PC-9 (cell line): ENCODE measurements around the gene FOXM1. TPM values are rescaled to one million over a fixed set of nuclear protein-coding genes. Genes with fewer than 3 reads are reported as not detected.

Experiments used
- BruUV-seq: library from RNA; stranded (reverse); fragments of 400-500 nt; replicated peaks from 2 replicates; lab custom pipeline; 2021; lab: Mats Ljungman, UMichigan
- CTCF ChIA-PET: fragments of 300-600 bp; sonication (Branson Sonifier 250); formaldehyde crosslinking; loops from one replicate; lab custom pipeline; 2022; ENCODE audit warnings: antibody characterized with exemption; lab: Charles Lee
- POLR2A ChIA-PET: fragments of 300-600 bp; sonication (Branson Sonifier 250); formaldehyde crosslinking; loops from one replicate; lab custom pipeline; 2022; ENCODE audit warnings: antibody characterized with exemption; ENCODE audit not compliant: unreplicated experiment; lab: Charles Lee
- DNase-seq, 2 experiments: peaks; one replicate each; pipeline versions ENCODE4 v3.0.0 to v3.0.0-alpha.2; 2015 to 2022; ENCODE audit warnings: mixed read lengths in 1 of 2
- H2AFZ ChIP-seq: fragments of 200-600 bp; sonication (generic); 2 replicates; pipeline ENCODE4 v1.8.1; 2017; ENCODE audit warnings: antibody characterized with exemption
- H3F3A ChIP-seq: fragments of 200-600 bp; sonication (generic); 2 replicates; pipeline ENCODE4 v1.8.1; 2017; ENCODE audit warnings: antibody characterized with exemption, mild to moderate bottlenecking, low read depth; ENCODE audit not compliant: insufficient read depth
- H3K27ac ChIP-seq: fragments of 200-600 bp; sonication (generic); 2 replicates; pipeline ENCODE4 v1.6.1; 2016; ENCODE audit warnings: mixed run types
- H3K27me3 ChIP-seq: fragments of 200-600 bp; sonication (generic); 2 replicates; pipeline ENCODE4 v1.6.1; 2016; ENCODE audit warnings: low read depth, mixed run types; ENCODE audit not compliant: insufficient read depth
- H3K36me3 ChIP-seq: fragments of 200-600 bp; sonication (generic); 2 replicates; pipeline ENCODE4 v1.6.1; 2016; ENCODE audit warnings: low read depth, mixed run types
- H3K4me1 ChIP-seq: fragments of 200-600 bp; sonication (generic); replicated peaks from 2 replicates; pipeline ENCODE4 v1.6.1; 2016; ENCODE audit warnings: mixed run types; ENCODE audit not compliant: insufficient read depth
- H3K4me2 ChIP-seq: fragments of 200-600 bp; sonication (generic); 2 replicates; pipeline ENCODE4 v1.6.1; 2017; ENCODE audit warnings: mixed run types
- H3K4me3 ChIP-seq: fragments of 200-600 bp; sonication (generic); 2 replicates; pipeline ENCODE4 v1.6.1; 2016; ENCODE audit warnings: mixed run types
- H3K79me2 ChIP-seq: fragments of 200-600 bp; sonication (generic); 2 replicates; pipeline ENCODE4 v1.6.1; 2017; ENCODE audit warnings: low read depth, mixed run types
- H3K9me2 ChIP-seq: fragments of 200-600 bp; sonication (generic); 2 replicates; pipeline ENCODE4 v1.8.1; 2017; ENCODE audit warnings: mild to moderate bottlenecking; ENCODE audit not compliant: insufficient read depth
- H3K9me3 ChIP-seq: fragments of 200-600 bp; sonication (generic); 2 replicates; pipeline ENCODE4 v1.8.1; 2016; ENCODE audit warnings: low read depth; ENCODE audit not compliant: insufficient read depth
- H4K20me1 ChIP-seq: fragments of 200-600 bp; sonication (generic); 2 replicates; pipeline ENCODE4 v1.8.1; 2017; ENCODE audit not compliant: insufficient read depth
- EZH2 ChIP-seq: fragments of 200-600 bp; sonication (generic); IDR thresholded peaks from 2 replicates; pipeline ENCODE4 v1.8.0; 2017; ENCODE audit warnings: antibody characterized with exemption, low read depth
- intact Hi-C: fragments of 100-400 bp; cut with micrococcal nuclease; formaldehyde crosslinking; loops from one replicate; pipeline ENCODE4 v1.10.0; 2022; ENCODE audit not compliant: unreplicated experiment
- total RNA-seq: library from RNA; stranded (reverse); gene quantifications from 2 replicates; pipeline ENCODE4 v1.2.3, GENCODE V29; 2021
- TF ChIP-seq, protein P1 (sequence below): fragments of 200-600 bp; sonication (generic); conservative IDR thresholded peaks from 2 replicates; pipeline ENCODE4 v1.6.1; 2017; ENCODE audit warnings: mixed run types, antibody characterized with exemption, mild to moderate bottlenecking, moderate library complexity

The FOXM1 gene
- total RNA-seq, 1 experiment from 2014 or later = 225 TPM

DNA sequence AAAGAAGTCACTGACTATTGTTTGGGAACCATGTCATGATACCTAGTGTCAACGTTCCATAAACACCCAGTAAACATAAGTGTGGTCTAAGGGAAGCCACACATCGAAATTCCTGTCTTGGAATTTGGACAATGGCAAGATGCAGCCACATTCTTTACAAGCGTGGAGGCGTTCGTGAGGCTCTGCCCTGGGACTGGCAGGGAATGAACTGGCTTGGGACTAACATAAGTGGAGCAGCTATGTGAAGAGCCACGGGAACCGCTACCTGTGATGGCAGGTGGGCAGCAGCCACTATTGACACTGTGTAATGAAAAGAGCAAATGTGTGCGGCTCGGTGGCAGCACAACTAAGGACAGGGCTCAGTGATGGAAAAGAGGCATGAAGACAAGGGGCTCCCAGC lies 32.2 kb downstream of the FOXM1 start:
- no peak for DNase-seq
- no peak overlapping the region for H2AFZ ChIP-seq
- H3K4me3 ChIP-seq = no peak overlapping the region
- BruUV-seq = no TSS peak
- no peaks in the 10 kb centered on the region for H3K9me2 ChIP-seq
- H4K20me1 ChIP-seq = no peaks in the 10 kb centered on the region
- H3K9me3 ChIP-seq = no peaks in the 10 kb centered on the region
- ChIA-PET CTCF (interaction anchor here (0.6 kb wide), 1 partner anchor 478 kb away, joined by 3 read pairs; no protein-coding TSS in a partner anchor), POLR2A (interaction anchor here (0.6 kb wide), 1 partner anchor 18 kb away, joined by 3 read pairs; no protein-coding TSS in a partner anchor)
- H3K4me1 ChIP-seq = no peaks in the 10 kb centered on the region
- H3K27me3 ChIP-seq = no peaks in the 10 kb centered on the region
- H3K27ac ChIP-seq = no peak overlapping the region
- no peaks in the 10 kb centered on the region for H3K36me3 ChIP-seq
- H3F3A ChIP-seq = no peaks in the 10 kb centered on the region; the same call in 1 of the 2 replicates
- no peaks in the 10 kb centered on the region for H3K79me2 ChIP-seq
- intact Hi-C loops = no loop called here
- H3K4me2 ChIP-seq = no peak overlapping the region
- TF ChIP-seq, protein P1, sequence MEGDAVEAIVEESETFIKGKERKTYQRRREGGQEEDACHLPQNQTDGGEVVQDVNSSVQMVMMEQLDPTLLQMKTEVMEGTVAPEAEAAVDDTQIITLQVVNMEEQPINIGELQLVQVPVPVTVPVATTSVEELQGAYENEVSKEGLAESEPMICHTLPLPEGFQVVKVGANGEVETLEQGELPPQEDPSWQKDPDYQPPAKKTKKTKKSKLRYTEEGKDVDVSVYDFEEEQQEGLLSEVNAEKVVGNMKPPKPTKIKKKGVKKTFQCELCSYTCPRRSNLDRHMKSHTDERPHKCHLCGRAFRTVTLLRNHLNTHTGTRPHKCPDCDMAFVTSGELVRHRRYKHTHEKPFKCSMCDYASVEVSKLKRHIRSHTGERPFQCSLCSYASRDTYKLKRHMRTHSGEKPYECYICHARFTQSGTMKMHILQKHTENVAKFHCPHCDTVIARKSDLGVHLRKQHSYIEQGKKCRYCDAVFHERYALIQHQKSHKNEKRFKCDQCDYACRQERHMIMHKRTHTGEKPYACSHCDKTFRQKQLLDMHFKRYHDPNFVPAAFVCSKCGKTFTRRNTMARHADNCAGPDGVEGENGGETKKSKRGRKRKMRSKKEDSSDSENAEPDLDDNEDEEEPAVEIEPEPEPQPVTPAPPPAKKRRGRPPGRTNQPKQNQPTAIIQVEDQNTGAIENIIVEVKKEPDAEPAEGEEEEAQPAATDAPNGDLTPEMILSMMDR = no peak
- no peak for TF ChIP-seq EZH2

DNA sequence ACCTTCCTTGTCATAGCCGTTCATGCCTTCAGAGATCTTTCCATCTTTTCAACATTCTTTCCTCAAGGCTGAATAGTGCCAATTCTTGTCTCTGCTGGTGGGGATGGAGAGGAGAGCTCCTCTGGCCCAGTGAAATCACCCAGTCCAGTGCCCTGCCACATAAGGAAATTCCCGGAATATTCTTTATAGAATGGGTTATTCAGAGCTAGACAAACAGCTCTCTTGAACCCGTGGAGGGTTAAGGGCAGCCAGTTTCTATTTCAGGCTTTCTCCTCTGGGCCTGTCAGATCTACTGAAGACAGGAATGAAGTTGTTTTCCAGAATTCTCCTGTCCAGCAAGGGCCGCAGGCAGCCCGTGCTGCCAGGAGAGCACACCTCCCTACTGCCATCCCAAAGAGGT lies 34.0 kb downstream of the FOXM1 start:
- BruUV-seq = no TSS peak
- Histone ChIP-seq H3K27ac (no peak overlapping the region), H3K4me1 (no peaks in the 10 kb centered on the region), H2AFZ (no peak overlapping the region), H4K20me1 (no peaks in the 10 kb centered on the region), H3K27me3 (no peaks in the 10 kb centered on the region), H3K9me2 (no peaks in the 10 kb centered on the region), H3K9me3 (no peaks in the 10 kb centered on the region), H3K4me2 (no peak overlapping the region), H3K36me3 (no peaks in the 10 kb centered on the region), H3F3A (no peaks in the 10 kb centered on the region; the same call in 1 of the 2 replicates), H3K79me2 (no peaks in the 10 kb centered on the region), H3K4me3 (no peak overlapping the region)
- no peak for DNase-seq
- intact Hi-C loops = no loop called here
- POLR2A ChIA-PET = no interaction called here
- CTCF ChIA-PET = interaction anchor here (1.5 kb wide), 1 partner anchor 11 kb away, joined by 4 read pairs; no protein-coding TSS in a partner anchor
- TF ChIP-seq, protein P1 = no peak
- TF ChIP-seq EZH2 = no peak

DNA sequence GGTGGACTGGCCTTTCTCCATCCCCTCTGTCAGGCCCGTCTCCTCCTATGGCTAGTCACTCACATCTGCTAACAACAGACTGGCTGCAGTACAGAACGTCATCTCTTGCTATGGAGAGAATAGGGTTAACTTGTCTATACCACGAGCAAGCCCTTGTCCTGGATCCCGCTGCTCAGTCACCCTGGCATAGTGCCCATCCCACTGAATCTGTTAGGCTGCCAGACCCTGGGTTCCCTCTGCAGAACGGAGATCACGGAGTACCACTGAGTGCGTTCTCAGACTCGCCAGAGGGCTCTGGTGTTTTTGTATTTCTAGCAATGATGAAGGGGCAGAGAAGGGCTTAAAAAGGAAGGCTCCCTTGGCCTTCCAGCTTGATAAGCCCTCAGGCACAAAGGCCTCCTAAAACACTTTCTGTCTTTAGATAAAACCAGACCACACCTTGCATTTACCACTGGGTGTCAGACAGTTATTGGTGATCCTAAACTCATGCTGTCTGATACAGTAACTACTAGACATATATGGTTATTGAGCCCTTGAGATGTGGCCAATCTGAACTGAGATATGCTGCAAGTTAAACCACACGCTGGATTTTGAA lies 35.8 kb downstream of the FOXM1 start:
- no peak for TF ChIP-seq EZH2
- TF ChIP-seq, protein P1 = no peak
- intact Hi-C loops = no loop called here
- Histone ChIP-seq H3K4me2 (no peak overlapping the region), H3K9me2 (no peaks in the 10 kb centered on the region), H3K4me3 (no peak overlapping the region), H3K27ac (no peak overlapping the region), H3K27me3 (no peaks in the 10 kb centered on the region), H3F3A (peaks cover 1% of the 10 kb centered on the region; the same call in 1 of the 2 replicates), H3K79me2 (no peaks in the 10 kb centered on the region), H3K36me3 (no peaks in the 10 kb centered on the region), H2AFZ (no peak overlapping the region), H3K4me1 (no peaks in the 10 kb centered on the region), H3K9me3 (no peaks in the 10 kb centered on the region), H4K20me1 (no peaks in the 10 kb centered on the region)
- BruUV-seq = no TSS peak
- CTCF ChIA-PET = no interaction called here
- POLR2A ChIA-PET = no interaction called here
- no peak for DNase-seq
